Rectal smooth muscle tissue (tissue), 1 donor: ENCODE data around the gene AEBP2.

ENCODE experiments used
- H3K27ac ChIP-seq: one replicate; pipeline ENCODE4 v1.7.0; 2013; ENCODE audit warnings: low read depth, low read length, inconsistent platforms
- H3K27me3 ChIP-seq: one replicate; pipeline ENCODE4 v1.7.0; 2013; ENCODE audit warnings: low read length; ENCODE audit not compliant: control insufficient read depth, insufficient read depth
- H3K36me3 ChIP-seq: one replicate; pipeline ENCODE4 v1.7.0; 2013; ENCODE audit warnings: low read length; ENCODE audit not compliant: control insufficient read depth, insufficient read depth
- H3K4me1 ChIP-seq: one replicate; pipeline ENCODE4 v1.7.0; 2013; ENCODE audit warnings: low read length; ENCODE audit not compliant: control insufficient read depth, insufficient read depth
- H3K4me3 ChIP-seq: one replicate; pipeline ENCODE4 v1.7.0; 2013; ENCODE audit warnings: low read length
- H3K9ac ChIP-seq: one replicate; pipeline ENCODE4 v1.7.0; 2013; ENCODE audit warnings: low read length

The AEBP2 gene

GRCh38 chr12:19553175-19553574, 113.9 kb downstream of the AEBP2 start:
- Histone ChIP-seq H3K36me3 (no peaks in the 10 kb centered on the region), H3K4me1 (no peaks in the 10 kb centered on the region), H3K27me3 (no peaks in the 10 kb centered on the region), H3K9ac (no peak overlapping the region), H3K27ac (no peak overlapping the region), H3K4me3 (no peak overlapping the region)

DNA sequence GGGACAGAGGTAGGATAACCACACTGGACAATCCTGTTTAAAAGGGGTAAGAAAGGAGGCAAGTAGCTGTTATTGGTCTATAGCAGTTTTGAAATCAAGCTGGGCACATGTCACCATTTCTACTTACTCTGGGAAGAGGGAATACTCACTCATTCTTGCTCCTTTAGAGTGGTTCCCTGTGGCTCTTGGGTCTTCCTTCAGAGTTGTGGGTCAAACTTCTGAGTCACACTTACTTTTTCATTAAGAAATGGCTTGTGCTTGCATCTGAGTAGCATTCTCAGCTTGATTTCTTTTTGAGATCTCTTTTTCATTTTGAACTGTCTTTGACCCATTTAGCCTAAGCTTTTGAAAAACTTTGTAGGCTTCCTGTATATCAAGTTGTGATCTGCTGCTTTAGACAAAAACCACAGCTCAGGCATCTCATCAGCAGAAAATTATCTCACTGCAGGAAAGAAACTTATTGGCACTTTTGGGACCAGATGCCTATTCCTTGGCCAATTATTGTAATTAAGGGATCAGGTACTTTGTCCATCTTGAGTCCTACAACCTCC, 122.2 kb downstream of the AEBP2 start:
- no peaks in the 10 kb centered on the region for H3K4me1 ChIP-seq
- no peak overlapping the region for H3K27ac ChIP-seq
- no peaks in the 10 kb centered on the region for H3K27me3 ChIP-seq
- H3K4me3 ChIP-seq = no peak overlapping the region
- H3K36me3 ChIP-seq = no peaks in the 10 kb centered on the region
- H3K9ac ChIP-seq = no peak overlapping the region
